ENCODE measurements around the gene KAT2B. TPM values are rescaled to one million over a fixed set of nuclear protein-coding genes. Genes with fewer than 3 reads are reported as not detected.

Gene KAT2B
- total RNA-seq, 1 experiment from 2014 or later, result 3.2 TPM

- Histone ChIP-seq H4K20me1 (ENCODE audit: insufficient read depth) (no peaks in the 10 kb centered on the region), H3K79me2 (ENCODE audit: low read depth) (no peaks in the 10 kb centered on the region), H2AFZ (no peak overlapping the region), H3F3A (ENCODE audit: insufficient read depth, low read depth) (no peaks in the 10 kb centered on the region), H3K4me3 (no peak overlapping the region), H3K9me3 (ENCODE audit: insufficient read depth, low read depth) (no peaks in the 10 kb centered on the region), H3K36me3 (ENCODE audit: low read depth) (no peaks in the 10 kb centered on the region), H3K27me3 (ENCODE audit: insufficient read depth, low read depth) (no peaks in the 10 kb centered on the region), H3K4me2 (no peak overlapping the region), H3K9me2 (ENCODE audit: insufficient read depth) (no peaks in the 10 kb centered on the region), H3K27ac (no peak overlapping the region), H3K4me1 (replicated peaks; ENCODE audit: insufficient read depth) (no peaks in the 10 kb centered on the region)
- DNase-seq, result no peak
- TF ChIP-seq, protein P1, sequence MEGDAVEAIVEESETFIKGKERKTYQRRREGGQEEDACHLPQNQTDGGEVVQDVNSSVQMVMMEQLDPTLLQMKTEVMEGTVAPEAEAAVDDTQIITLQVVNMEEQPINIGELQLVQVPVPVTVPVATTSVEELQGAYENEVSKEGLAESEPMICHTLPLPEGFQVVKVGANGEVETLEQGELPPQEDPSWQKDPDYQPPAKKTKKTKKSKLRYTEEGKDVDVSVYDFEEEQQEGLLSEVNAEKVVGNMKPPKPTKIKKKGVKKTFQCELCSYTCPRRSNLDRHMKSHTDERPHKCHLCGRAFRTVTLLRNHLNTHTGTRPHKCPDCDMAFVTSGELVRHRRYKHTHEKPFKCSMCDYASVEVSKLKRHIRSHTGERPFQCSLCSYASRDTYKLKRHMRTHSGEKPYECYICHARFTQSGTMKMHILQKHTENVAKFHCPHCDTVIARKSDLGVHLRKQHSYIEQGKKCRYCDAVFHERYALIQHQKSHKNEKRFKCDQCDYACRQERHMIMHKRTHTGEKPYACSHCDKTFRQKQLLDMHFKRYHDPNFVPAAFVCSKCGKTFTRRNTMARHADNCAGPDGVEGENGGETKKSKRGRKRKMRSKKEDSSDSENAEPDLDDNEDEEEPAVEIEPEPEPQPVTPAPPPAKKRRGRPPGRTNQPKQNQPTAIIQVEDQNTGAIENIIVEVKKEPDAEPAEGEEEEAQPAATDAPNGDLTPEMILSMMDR (conservative IDR thresholded peaks at IDR 0.05), result no peak
- no peak for TF ChIP-seq EZH2 (IDR thresholded peaks at IDR 0.05; ENCODE audit: low read depth)
- intact Hi-C loops (cut with micrococcal nuclease; ENCODE audit: unreplicated experiment), result no loop called here
- ChIA-PET CTCF (no interaction called here), POLR2A (ENCODE audit: unreplicated experiment) (no interaction called here)
- no TSS peak for BruUV-seq (replicated peaks)
Observed at GRCh38 chr3:20097015-20097414, 56.8 kb downstream of the KAT2B start.

- no peaks in the 10 kb centered on the region for H3K79me2 ChIP-seq (ENCODE audit: low read depth)
- no peak for DNase-seq
- H3K27me3 ChIP-seq (ENCODE audit: insufficient read depth, low read depth), result no peaks in the 10 kb centered on the region
- no peaks in the 10 kb centered on the region for H3F3A ChIP-seq (ENCODE audit: insufficient read depth, low read depth)
- no peaks in the 10 kb centered on the region for H3K9me2 ChIP-seq (ENCODE audit: insufficient read depth)
- no peak overlapping the region for H2AFZ ChIP-seq
- POLR2A ChIA-PET (ENCODE audit: unreplicated experiment), result no interaction called here
- H4K20me1 ChIP-seq (ENCODE audit: insufficient read depth), result no peaks in the 10 kb centered on the region
- TF ChIP-seq EZH2 (IDR thresholded peaks at IDR 0.05; ENCODE audit: low read depth), result no peak
- TF ChIP-seq, protein P1 (conservative IDR thresholded peaks at IDR 0.05), result no peak
- no peaks in the 10 kb centered on the region for H3K9me3 ChIP-seq (ENCODE audit: insufficient read depth, low read depth)
- CTCF ChIA-PET, result no interaction called here
- no peak overlapping the region for H3K4me2 ChIP-seq
- no peak overlapping the region for H3K27ac ChIP-seq
- no TSS peak for BruUV-seq (replicated peaks)
- no peak overlapping the region for H3K4me3 ChIP-seq
- H3K36me3 ChIP-seq (ENCODE audit: low read depth), result no peaks in the 10 kb centered on the region
- no peaks in the 10 kb centered on the region for H3K4me1 ChIP-seq (replicated peaks; ENCODE audit: insufficient read depth)
- intact Hi-C loops (cut with micrococcal nuclease; ENCODE audit: unreplicated experiment), result no loop called here
Observed at GRCh38 chr3:20099060-20099459, 58.8 kb downstream of the KAT2B start.

GRCh38 chr3:20100151-20100550 is 59.9 kb downstream of the KAT2B start:
- CTCF ChIA-PET, result no interaction called here
- no peaks in the 10 kb centered on the region for H3K4me1 ChIP-seq (replicated peaks; ENCODE audit: insufficient read depth)
- H2AFZ ChIP-seq, result no peak overlapping the region
- no peaks in the 10 kb centered on the region for H3K27me3 ChIP-seq (ENCODE audit: insufficient read depth, low read depth)
- BruUV-seq (replicated peaks), result no TSS peak
- no peak for DNase-seq
- no peaks in the 10 kb centered on the region for H4K20me1 ChIP-seq (ENCODE audit: insufficient read depth)
- POLR2A ChIA-PET (ENCODE audit: unreplicated experiment), result no interaction called here
- H3K27ac ChIP-seq, result no peak overlapping the region
- H3F3A ChIP-seq (ENCODE audit: insufficient read depth, low read depth), result no peaks in the 10 kb centered on the region
- intact Hi-C loops (cut with micrococcal nuclease; ENCODE audit: unreplicated experiment), result no loop called here
- H3K9me3 ChIP-seq (ENCODE audit: insufficient read depth, low read depth), result no peaks in the 10 kb centered on the region
- no peaks in the 10 kb centered on the region for H3K36me3 ChIP-seq (ENCODE audit: low read depth)
- no peaks in the 10 kb centered on the region for H3K9me2 ChIP-seq (ENCODE audit: insufficient read depth)
- TF ChIP-seq EZH2 (IDR thresholded peaks at IDR 0.05; ENCODE audit: low read depth), result no peak
- H3K4me2 ChIP-seq, result no peak overlapping the region
- H3K4me3 ChIP-seq, result no peak overlapping the region
- no peaks in the 10 kb centered on the region for H3K79me2 ChIP-seq (ENCODE audit: low read depth)

GRCh38 chr3:20101041-20101440 is 60.8 kb downstream of the KAT2B start:
- H3K4me2 ChIP-seq, result no peak overlapping the region
- H2AFZ ChIP-seq, result no peak overlapping the region
- TF ChIP-seq, protein P1 (conservative IDR thresholded peaks at IDR 0.05), result no peak
- no peak for TF ChIP-seq EZH2 (IDR thresholded peaks at IDR 0.05; ENCODE audit: low read depth)
- no peaks in the 10 kb centered on the region for H4K20me1 ChIP-seq (ENCODE audit: insufficient read depth)
- BruUV-seq (replicated peaks), result no TSS peak
- DNase-seq, result no peak
- ChIA-PET CTCF (no interaction called here), POLR2A (ENCODE audit: unreplicated experiment) (no interaction called here)
- H3K27me3 ChIP-seq (ENCODE audit: insufficient read depth, low read depth), result no peaks in the 10 kb centered on the region
- H3K4me3 ChIP-seq, result no peak overlapping the region
- no peaks in the 10 kb centered on the region for H3K36me3 ChIP-seq (ENCODE audit: low read depth)
- intact Hi-C loops (cut with micrococcal nuclease; ENCODE audit: unreplicated experiment), result no loop called here
- no peaks in the 10 kb centered on the region for H3K79me2 ChIP-seq (ENCODE audit: low read depth)
- no peaks in the 10 kb centered on the region for H3K4me1 ChIP-seq (replicated peaks; ENCODE audit: insufficient read depth)
- no peaks in the 10 kb centered on the region for H3K9me3 ChIP-seq (ENCODE audit: insufficient read depth, low read depth)
- no peaks in the 10 kb centered on the region for H3F3A ChIP-seq (ENCODE audit: insufficient read depth, low read depth)
- no peaks in the 10 kb centered on the region for H3K9me2 ChIP-seq (ENCODE audit: insufficient read depth)
- no peak overlapping the region for H3K27ac ChIP-seq

Measured in PC-9 (cell line).